ENCODE measurements around the gene GNAI2.

DNA sequence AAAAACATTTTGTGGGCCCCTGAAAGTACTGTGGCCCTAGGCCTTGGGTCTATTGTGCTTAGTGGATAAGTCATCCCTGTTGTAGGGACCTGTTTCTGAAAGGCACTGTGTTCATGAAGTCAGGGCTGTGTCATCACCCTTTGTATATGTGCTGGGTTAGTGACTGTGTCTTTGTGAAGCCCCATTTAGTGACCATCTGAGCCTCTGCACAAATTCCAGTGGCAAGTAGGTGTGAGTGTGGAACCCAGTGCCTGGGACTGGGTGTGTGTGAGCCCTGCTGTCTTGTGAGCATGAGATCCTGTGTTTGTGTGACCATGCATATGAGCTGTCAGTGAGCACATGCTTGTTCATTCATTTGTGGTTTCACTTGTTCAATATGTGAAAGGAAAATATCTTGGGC is 68.6 kb downstream of the GNAI2 start:
- TF ChIP-seq CTCF (IDR thresholded peaks at IDR 0.05), result no peak
- no peak for TF ChIP-seq CREB1 (CRISPR knock-in tag; IDR thresholded peaks at IDR 0.05)
- no peak for TF ChIP-seq TEAD1 (CRISPR knock-in tag; IDR thresholded peaks at IDR 0.05)
- TF ChIP-seq JAZF1 (CRISPR knock-in tag; IDR thresholded peaks at IDR 0.05), result no peak
- TF ChIP-seq TEAD4 (CRISPR knock-in tag; IDR thresholded peaks at IDR 0.05), result no peak
- TF ChIP-seq, protein P1, sequence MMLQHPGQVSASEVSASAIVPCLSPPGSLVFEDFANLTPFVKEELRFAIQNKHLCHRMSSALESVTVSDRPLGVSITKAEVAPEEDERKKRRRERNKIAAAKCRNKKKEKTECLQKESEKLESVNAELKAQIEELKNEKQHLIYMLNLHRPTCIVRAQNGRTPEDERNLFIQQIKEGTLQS (CRISPR knock-in tag; conservative IDR thresholded peaks at IDR 0.05), result no peak
- no peak for TF ChIP-seq SP1 (CRISPR knock-in tag; conservative IDR thresholded peaks at IDR 0.05)
- no peak for TF ChIP-seq TP53 (CRISPR knock-in tag; IDR thresholded peaks at IDR 0.05)
- TF ChIP-seq JUN (CRISPR knock-in tag; IDR thresholded peaks at IDR 0.05), result no peak
- TF ChIP-seq, protein P2, sequence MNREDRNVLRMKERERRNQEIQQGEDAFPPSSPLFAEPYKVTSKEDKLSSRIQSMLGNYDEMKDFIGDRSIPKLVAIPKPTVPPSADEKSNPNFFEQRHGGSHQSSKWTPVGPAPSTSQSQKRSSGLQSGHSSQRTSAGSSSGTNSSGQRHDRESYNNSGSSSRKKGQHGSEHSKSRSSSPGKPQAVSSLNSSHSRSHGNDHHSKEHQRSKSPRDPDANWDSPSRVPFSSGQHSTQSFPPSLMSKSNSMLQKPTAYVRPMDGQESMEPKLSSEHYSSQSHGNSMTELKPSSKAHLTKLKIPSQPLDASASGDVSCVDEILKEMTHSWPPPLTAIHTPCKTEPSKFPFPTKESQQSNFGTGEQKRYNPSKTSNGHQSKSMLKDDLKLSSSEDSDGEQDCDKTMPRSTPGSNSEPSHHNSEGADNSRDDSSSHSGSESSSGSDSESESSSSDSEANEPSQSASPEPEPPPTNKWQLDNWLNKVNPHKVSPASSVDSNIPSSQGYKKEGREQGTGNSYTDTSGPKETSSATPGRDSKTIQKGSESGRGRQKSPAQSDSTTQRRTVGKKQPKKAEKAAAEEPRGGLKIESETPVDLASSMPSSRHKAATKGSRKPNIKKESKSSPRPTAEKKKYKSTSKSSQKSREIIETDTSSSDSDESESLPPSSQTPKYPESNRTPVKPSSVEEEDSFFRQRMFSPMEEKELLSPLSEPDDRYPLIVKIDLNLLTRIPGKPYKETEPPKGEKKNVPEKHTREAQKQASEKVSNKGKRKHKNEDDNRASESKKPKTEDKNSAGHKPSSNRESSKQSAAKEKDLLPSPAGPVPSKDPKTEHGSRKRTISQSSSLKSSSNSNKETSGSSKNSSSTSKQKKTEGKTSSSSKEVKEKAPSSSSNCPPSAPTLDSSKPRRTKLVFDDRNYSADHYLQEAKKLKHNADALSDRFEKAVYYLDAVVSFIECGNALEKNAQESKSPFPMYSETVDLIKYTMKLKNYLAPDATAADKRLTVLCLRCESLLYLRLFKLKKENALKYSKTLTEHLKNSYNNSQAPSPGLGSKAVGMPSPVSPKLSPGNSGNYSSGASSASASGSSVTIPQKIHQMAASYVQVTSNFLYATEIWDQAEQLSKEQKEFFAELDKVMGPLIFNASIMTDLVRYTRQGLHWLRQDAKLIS (CRISPR knock-in tag; IDR thresholded peaks at IDR 0.05; ENCODE audit: borderline replicate concordance), result no peak
- no peak for TF ChIP-seq E2F1 (CRISPR knock-in tag; IDR thresholded peaks at IDR 0.05)
- TF ChIP-seq, protein P3, sequence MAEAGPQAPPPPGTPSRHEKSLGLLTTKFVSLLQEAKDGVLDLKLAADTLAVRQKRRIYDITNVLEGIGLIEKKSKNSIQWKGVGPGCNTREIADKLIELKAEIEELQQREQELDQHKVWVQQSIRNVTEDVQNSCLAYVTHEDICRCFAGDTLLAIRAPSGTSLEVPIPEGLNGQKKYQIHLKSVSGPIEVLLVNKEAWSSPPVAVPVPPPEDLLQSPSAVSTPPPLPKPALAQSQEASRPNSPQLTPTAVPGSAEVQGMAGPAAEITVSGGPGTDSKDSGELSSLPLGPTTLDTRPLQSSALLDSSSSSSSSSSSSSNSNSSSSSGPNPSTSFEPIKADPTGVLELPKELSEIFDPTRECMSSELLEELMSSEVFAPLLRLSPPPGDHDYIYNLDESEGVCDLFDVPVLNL (CRISPR knock-in tag; IDR thresholded peaks at IDR 0.05; ENCODE audit: borderline replicate concordance, low read depth), result no peak

Measured in WTC11 (cell line).